VCaP (cell line): Measurements from ENCODE around the gene SERPINB4.

Source experiments
- H3K27ac ChIP-seq: fragments of 450-650 bp; 2 replicates; pipeline ENCODE4 v1.5.1; 2017
- CTCF ChIP-seq: fragments of 450-650 bp; conservative IDR thresholded peaks from 2 replicates; pipeline ENCODE4 v1.5.1; 2017; ENCODE audit warnings: mild to moderate bottlenecking, moderate library complexity

Gene SERPINB4

GRCh38 chr18:63591725-63592124, 52.3 kb downstream of the SERPINB4 start:
- no peak overlapping the region for H3K27ac ChIP-seq
- no peak for TF ChIP-seq CTCF

- H3K27ac ChIP-seq: no peak overlapping the region
- TF ChIP-seq CTCF: no peak
Observed at GRCh38 chr18:63590966-63591695, 52.9 kb downstream of the SERPINB4 start.

GRCh38 chr18:63590373-63590772, 53.7 kb downstream of the SERPINB4 start:
- no peak for TF ChIP-seq CTCF
- no peak overlapping the region for H3K27ac ChIP-seq

- TF ChIP-seq CTCF: no peak
- no peak overlapping the region for H3K27ac ChIP-seq
Observed at GRCh38 chr18:63588909-63589308, 55.1 kb downstream of the SERPINB4 start.
